Heart right ventricle (tissue), 16 donors: ENCODE results near the gene TCTA. TPM values are rescaled to one million over a fixed set of nuclear protein-coding genes. Genes with fewer than 3 reads are reported as not detected.
"Not testable (repeated sequence)": the region's sequence is repeated elsewhere in the genome, so short reads cannot be mapped to it uniquely, and the experiment has no call there.

ENCODE experiments used
- ATAC-seq, 8 donors: fragments of 200-7000 bp; cut with Tn5 transposase; one replicate each; pipeline ENCODE4 v1.9.1; 2020; ENCODE audit warnings: mild to moderate bottlenecking in 8 of 8, moderate library complexity in 8 of 8, moderate number of reproducible peaks in 1 of 8
- DNase-seq, 2 donors: peaks; one replicate each; pipeline ENCODE4 v3.0.0-alpha.2; 2020
- H3K27ac ChIP-seq, 10 donors: fragments of 200-600 bp; sonication (generic) in 2 of 10; one replicate each; pipeline versions ENCODE4 v1.5.0 to v1.8.0; 2020 to 2022; ENCODE audit warnings: mild to moderate bottlenecking in 3 of 10
- H3K27me3 ChIP-seq, 7 donors: fragments of 200-600 bp; one replicate each; pipeline ENCODE4 v1.8.0; 2021 to 2022; ENCODE audit warnings: mild to moderate bottlenecking in 2 of 7
- H3K36me3 ChIP-seq, 9 donors: fragments of 200-600 bp; sonication (generic) in 1 of 9; one replicate each; pipeline versions ENCODE4 v1.5.0 to v1.8.0; 2020 to 2022; ENCODE audit warnings: mild to moderate bottlenecking in 2 of 9
- H3K4me1 ChIP-seq, 9 donors: fragments of 200-600 bp; sonication (generic) in 1 of 9; one replicate each; pipeline versions ENCODE4 v1.5.0 to v1.8.0; 2020 to 2022; ENCODE audit warnings: mild to moderate bottlenecking in 4 of 9
- H3K4me3 ChIP-seq, 10 donors: fragments of 200-600 bp; sonication (generic) in 2 of 10; one replicate each; pipeline versions ENCODE4 v1.5.0 to v1.8.0; 2020 to 2022; ENCODE audit warnings: mild to moderate bottlenecking in 7 of 10, moderate library complexity in 2 of 10
- H3K9me3 ChIP-seq, 11 donors: fragments of 200-600 bp in 10 of 11; sonication (generic) in 2 of 11; one replicate each; pipeline versions ENCODE4 v1.5.0 to v1.8.0; 2013 to 2022; ENCODE audit warnings: mild to moderate bottlenecking in 2 of 11, control low read depth in 1 of 11, moderate library complexity in 1 of 11
- WGBS, 2 donors: extraction: QIAGEN DNeasy Blood & Tissue Kit; methylation state at CpG; one replicate each; pipeline ENCODE4 v1.1.7; 2013; ENCODE audit warnings: inconsistent platforms in 1 of 2; 5-methylcytosine and 5-hydroxymethylcytosine counted together
- intact Hi-C, 10 donors: fragments of 100-400 bp; cut with DNase I; formaldehyde crosslinking; loops; one replicate each; pipeline versions ENCODE4 v1.11.1 to v1.14.2; 2022
- polyA plus RNA-seq, 2 donors: library from polyadenylated mRNA; stranded (reverse); fragments of 200-250 nt; gene quantifications; one replicate each; pipeline ENCODE4 v1.2.3, GENCODE V29; 2013
- total RNA-seq, 10 donors: library from RNA; stranded (reverse); fragmentation: NEBNext Ultra II Directional in 3 of 10; extraction: Animal tissue kit (Norgen Biotek cat#: 25700) in 3 of 10; gene quantifications; one replicate each; pipeline versions ENCODE4 v1.2.1 to v1.2.4, GENCODE V29; 2021 to 2023
- TF ChIP-seq, protein P1 (sequence below), 9 donors: fragments of 200-600 bp; sonication (generic) in 2 of 9; IDR thresholded peaks; one replicate each; pipeline versions ENCODE4 v1.5.0 to v1.8.0; 2021 to 2022; ENCODE audit warnings: antibody characterized with exemption in 9 of 9, mild to moderate bottlenecking in 5 of 9, moderate library complexity in 1 of 9
- donor health status: Arrhythmogenic right ventricular cardiomyopathy.
- donor health status: ischemic (EF 13 %, LVEDD 7.1; RV severe dilation, severe dysfunction).
- donor health status: healthy with polysubstance abuse.
- donor health status: DM: no; HTN: yes; CAD: no.
- donor health status: DM: no; HTN: no; CAD: no.
- donor health status: ischemic (EF 25% LVEDD 6.9; RV normal size, moderate dysfunction).
- donor health status: ischemic (EF 25% LVEDD 5.7; RV mildly dilated, moderate dysfunction).
- donor health status: healthy.
- donor health status: DM: yes; HTN: yes; CAD: no.
- donor health status: Ischemic cardiomyopathy.
- donor health status: ischemic (EF 35%, LVEDD 5.7; RV mildly dilated, moderate dysfunction).
- donor health status: nonischemic (EF 11% LVEDD 7.7; RV severe dilation, severe dysfunction).
- donor health status: DM: yes; HTN: yes; CAD: no.
- donor health status: PGD.
- donor health status: ischemic (EF 29% LVEDD 5.4; RV normal size, mild dysfunction).
- donor health status: nonischemic (EF 23%, LVEDD 6.1; RV moderate dilation, normal function).

TCTA gene
- total and polyA plus RNA-seq, 12 donors: 13.9 to 22.6 (median 17.6) TPM

DNA sequence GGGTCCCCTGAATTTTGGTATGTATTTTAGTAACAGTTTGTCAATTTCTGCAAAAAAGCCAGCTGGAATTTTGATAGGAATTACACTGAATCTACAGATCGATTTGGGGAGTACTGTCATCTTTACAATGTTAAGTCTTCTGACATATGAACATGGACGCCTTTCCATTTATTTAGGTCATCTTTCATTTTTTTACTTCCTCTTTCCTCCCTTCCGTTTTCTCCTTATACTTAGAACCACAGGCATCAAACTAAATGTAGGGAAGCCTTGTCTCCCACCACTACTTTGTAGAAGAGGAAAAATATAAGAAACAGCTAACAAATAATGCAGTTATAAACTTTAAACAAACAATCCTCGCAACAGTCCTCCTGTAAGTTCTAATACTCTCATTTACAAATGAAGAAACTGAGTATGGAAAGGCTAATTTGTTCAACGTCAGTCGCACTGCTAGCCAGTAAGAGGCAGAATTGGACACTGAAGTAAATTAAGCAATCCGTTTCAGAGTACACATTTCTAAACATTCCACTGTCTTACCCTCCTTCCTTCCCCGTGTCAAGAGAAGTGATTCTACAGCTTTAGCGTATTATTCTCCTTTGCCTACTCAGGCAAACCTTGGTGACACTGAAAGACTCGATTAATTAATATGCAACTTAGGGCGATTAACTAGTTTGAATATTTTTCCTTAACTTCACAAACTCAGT lies 26.0 kb upstream of the TCTA start:
- peaks cover 0 to 12% (median 0%) of the 10 kb centered on the region in 9 donors for H3K36me3 ChIP-seq
- H3K27ac ChIP-seq: peak overlapping the region in 1 of 10 donors; percentile 61
- no peaks in the 10 kb centered on the region for H3K27me3 ChIP-seq
- no peaks in the 10 kb centered on the region for H3K9me3 ChIP-seq
- WGBS, 2 donors: 73 to 83% methylated on average over 11 of the region's 11 CpGs
- intact Hi-C loops: no loop called here
- peaks cover 9 to 89% (median 56%) of the 10 kb centered on the region in 9 donors for H3K4me1 ChIP-seq
- TF ChIP-seq, protein P1, sequence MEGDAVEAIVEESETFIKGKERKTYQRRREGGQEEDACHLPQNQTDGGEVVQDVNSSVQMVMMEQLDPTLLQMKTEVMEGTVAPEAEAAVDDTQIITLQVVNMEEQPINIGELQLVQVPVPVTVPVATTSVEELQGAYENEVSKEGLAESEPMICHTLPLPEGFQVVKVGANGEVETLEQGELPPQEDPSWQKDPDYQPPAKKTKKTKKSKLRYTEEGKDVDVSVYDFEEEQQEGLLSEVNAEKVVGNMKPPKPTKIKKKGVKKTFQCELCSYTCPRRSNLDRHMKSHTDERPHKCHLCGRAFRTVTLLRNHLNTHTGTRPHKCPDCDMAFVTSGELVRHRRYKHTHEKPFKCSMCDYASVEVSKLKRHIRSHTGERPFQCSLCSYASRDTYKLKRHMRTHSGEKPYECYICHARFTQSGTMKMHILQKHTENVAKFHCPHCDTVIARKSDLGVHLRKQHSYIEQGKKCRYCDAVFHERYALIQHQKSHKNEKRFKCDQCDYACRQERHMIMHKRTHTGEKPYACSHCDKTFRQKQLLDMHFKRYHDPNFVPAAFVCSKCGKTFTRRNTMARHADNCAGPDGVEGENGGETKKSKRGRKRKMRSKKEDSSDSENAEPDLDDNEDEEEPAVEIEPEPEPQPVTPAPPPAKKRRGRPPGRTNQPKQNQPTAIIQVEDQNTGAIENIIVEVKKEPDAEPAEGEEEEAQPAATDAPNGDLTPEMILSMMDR (IDR thresholded peaks at IDR 0.05): no peak
- DNase-seq: no peak
- H3K4me3 ChIP-seq: no peak overlapping the region
- no peak for ATAC-seq

DNA sequence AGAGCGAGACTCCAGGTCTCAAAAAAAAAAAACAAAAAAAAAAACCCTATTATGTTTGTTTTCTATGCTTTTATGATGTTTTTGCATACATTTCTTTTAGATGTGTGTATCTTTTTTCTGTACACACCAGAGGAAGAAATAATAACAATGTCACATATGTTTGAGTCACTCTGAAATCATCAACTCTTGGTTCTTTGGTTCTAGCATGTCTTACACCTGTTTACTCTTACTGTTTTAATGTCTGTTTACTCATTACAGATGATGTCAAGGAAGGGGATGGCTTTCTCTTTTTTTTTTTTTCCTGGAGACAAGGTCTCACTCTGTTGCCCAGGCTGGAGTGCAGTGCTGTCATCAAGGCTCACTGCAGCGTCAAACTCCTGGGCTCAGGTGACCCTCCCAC lies 24.5 kb upstream of the TCTA start:
- TF ChIP-seq, protein P1 (IDR thresholded peaks at IDR 0.05): no peak
- Histone ChIP-seq H3K27ac (no peak overlapping the region), H3K9me3 (no peaks in the 10 kb centered on the region), H3K27me3 (no peaks in the 10 kb centered on the region), H3K4me3 (no peak overlapping the region), H3K36me3 (peaks cover 0 to 23% (median 0%) of the 10 kb centered on the region in 9 donors), H3K4me1 (peaks cover 9 to 89% (median 61%) of the 10 kb centered on the region in 9 donors)
- ATAC-seq: peak in 1 of 8 donors; percentile 10
- intact Hi-C loops: no loop called here
- no peak for DNase-seq
- WGBS, 2 donors: 80 to 83% methylated on average over 2 of the region's 2 CpGs

DNA sequence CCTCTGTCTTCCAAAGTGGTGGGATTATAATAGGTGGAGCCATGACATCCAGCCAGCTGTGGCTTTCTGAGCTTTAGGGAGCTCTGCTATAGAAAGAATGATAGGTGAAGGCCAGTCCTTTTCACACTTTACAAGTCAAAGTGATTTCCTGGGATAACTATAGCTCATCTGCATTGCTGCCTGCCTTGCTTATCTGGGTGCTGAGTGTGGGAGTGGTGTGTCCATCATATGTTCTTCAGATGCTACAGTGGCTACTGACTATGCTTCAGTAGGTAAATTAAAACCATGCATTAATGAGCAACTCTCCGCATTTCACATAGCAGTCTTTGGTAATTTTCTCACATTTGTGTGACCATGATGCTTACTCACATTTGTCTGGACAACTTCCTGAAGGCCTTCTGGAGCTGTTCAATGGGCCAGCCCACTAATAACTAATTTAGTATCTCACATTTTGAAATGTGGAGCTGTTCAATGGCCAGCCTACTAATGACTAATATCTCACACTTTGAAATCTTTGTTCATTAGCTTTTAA lies 23.9 kb upstream of the TCTA start:
- no peaks in the 10 kb centered on the region for H3K27me3 ChIP-seq
- DNase-seq: no peak
- peak in 1 of 8 donors; percentile 17 for ATAC-seq
- no peaks in the 10 kb centered on the region for H3K9me3 ChIP-seq
- TF ChIP-seq, protein P1 (IDR thresholded peaks at IDR 0.05): no peak
- H3K36me3 ChIP-seq: peaks cover 0 to 29% (median 0%) of the 10 kb centered on the region in 9 donors
- H3K27ac ChIP-seq: peak overlapping the region in 1 of 10 donors; percentile 8
- WGBS, 2 donors: 79 to 87% methylated on average over 1 of the region's 1 CpG
- intact Hi-C loops: no loop called here
- no peak overlapping the region for H3K4me3 ChIP-seq
- H3K4me1 ChIP-seq: peaks cover 9 to 92% (median 64%) of the 10 kb centered on the region in 9 donors

- ATAC-seq (no peak), DNase-seq (no peak)
- Histone ChIP-seq H3K27ac (no peak overlapping the region), H3K9me3 (no peaks in the 10 kb centered on the region), H3K36me3 (peaks cover 0 to 34% (median 0%) of the 10 kb centered on the region in 9 donors), H3K27me3 (no peaks in the 10 kb centered on the region), H3K4me3 (no peak overlapping the region), H3K4me1 (peaks cover 9 to 92% (median 66%) of the 10 kb centered on the region in 9 donors)
- WGBS, 2 donors: 97% methylated on average over 6 of the region's 6 CpGs
- TF ChIP-seq, protein P1 (IDR thresholded peaks at IDR 0.05): no peak
- intact Hi-C loops: no loop called here
These were observed 22.9 kb upstream of the TCTA start for GRCh38 chr3:49389297-49389696.

DNA sequence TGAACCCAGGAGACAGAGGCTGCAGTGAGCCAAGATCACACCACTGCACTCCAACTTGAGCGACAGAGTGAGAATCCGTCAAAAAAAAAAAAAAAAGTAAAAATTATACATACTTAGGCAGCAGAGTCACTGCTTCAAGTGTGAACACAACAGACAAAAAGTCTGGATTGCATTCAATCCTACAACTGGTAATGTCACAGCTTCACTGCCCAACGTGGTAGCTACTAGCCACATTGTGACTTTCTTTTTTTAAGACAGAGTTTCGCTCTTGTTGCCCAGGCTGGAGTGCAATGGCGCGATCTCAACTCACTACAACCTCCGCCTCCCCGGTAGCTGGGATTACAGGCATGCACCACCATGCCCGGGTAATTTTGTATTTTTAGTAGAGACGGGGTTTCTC lies 20.9 kb upstream of the TCTA start:
- intact Hi-C loops, H3K9me3 ChIP-seq, H3K27me3 ChIP-seq, H3K4me3 ChIP-seq, ATAC-seq, H3K27ac ChIP-seq, DNase-seq: not testable (repeated sequence)
- Histone ChIP-seq H3K4me1 (peaks cover 6 to 88% (median 64%) of the 10 kb centered on the region in 9 donors), H3K36me3 (peaks cover 0 to 53% (median 0%) of the 10 kb centered on the region in 9 donors)
- 86 to 91% methylated on average over 10 of the region's 10 CpGs for WGBS, 2 donors
